B cell (primary cell): ENCODE data around the gene NPAS3. TPM values are rescaled to one million over a fixed set of nuclear protein-coding genes. Genes with fewer than 3 reads are reported as not detected.

Experiments
- ATAC-seq: fragments of 200-7000 bp; cut with Tn5 transposase; one replicate; pipeline ENCODE4 v1.10.0; 2021; ENCODE audit warnings: low read depth, mild to moderate bottlenecking, moderate number of reproducible peaks, moderate library complexity
- CTCF ChIA-PET: fragments of 350-600 bp; sonication (Branson Sonifier 250); formaldehyde crosslinking; loops from one replicate; lab custom pipeline; 2021; ENCODE audit warnings: antibody characterized with exemption, inconsistent platforms; lab: Charles Lee
- POLR2A ChIA-PET: fragments of 350-600 bp; sonication (Branson Sonifier 250); formaldehyde crosslinking; loops from one replicate; lab custom pipeline; 2021; ENCODE audit warnings: antibody characterized with exemption; lab: Charles Lee
- DNase-seq: peaks from one replicate; pipeline ENCODE4 v3.0.0; 2013
- H2AFZ ChIP-seq: 2 replicates; pipeline ENCODE4 v1.6.1; 2012; ENCODE audit warnings: mild to moderate bottlenecking, low read depth, low read length; ENCODE audit not compliant: insufficient read depth, poor library complexity, severe bottlenecking
- H3K27ac ChIP-seq, 2 donors: 1 replicate in 1 of 2; 2 replicates in 1 of 2; pipeline ENCODE4 v1.5.1; 2012 to 2013; ENCODE audit warnings: low read length in 2 of 2, mild to moderate bottlenecking in 2 of 2, moderate library complexity in 1 of 2
- H3K27me3 ChIP-seq, 4 experiments: fragments of 200-600 bp in 1 of 4; sonication (generic) in 1 of 4; replicated peaks in 1 of 4; 1 replicate in 2 of 4; 2 replicates in 2 of 4; pipeline versions ENCODE4 v1.6.1 to v1.7.0; 2013 to 2016; ENCODE audit warnings: low read length in 3 of 4, mild to moderate bottlenecking in 2 of 4, mixed read lengths in 1 of 4, moderate library complexity in 1 of 4; ENCODE audit not compliant: insufficient read depth in 4 of 4, control insufficient read depth in 3 of 4; ENCODE audit errors: control extremely low read depth in 1 of 4
- H3K36me3 ChIP-seq, 2 experiments: replicated peaks in 1 of 2; 1 replicate in 1 of 2; 2 replicates in 1 of 2; pipeline versions ENCODE4 v1.6.1 to v1.7.1; 2013; ENCODE audit warnings: low read length in 1 of 2; ENCODE audit not compliant: insufficient read depth in 2 of 2, control insufficient read depth in 1 of 2; ENCODE audit errors: control extremely low read depth in 1 of 2, extremely low read depth in 1 of 2
- H3K4me1 ChIP-seq, 2 donors: fragments of 200-600 bp in 1 of 2; sonication (generic) in 1 of 2; 1 replicate in 1 of 2; 2 replicates in 1 of 2; pipeline versions ENCODE4 v1.5.1 to v1.6.1; 2013 to 2017; ENCODE audit warnings: low read length in 2 of 2; ENCODE audit not compliant: control insufficient read depth in 2 of 2, insufficient read depth in 2 of 2
- H3K4me2 ChIP-seq: replicated peaks from 2 replicates; pipeline ENCODE3; 2012; ENCODE audit warnings: mild to moderate bottlenecking, low read depth, low read length; ENCODE audit not compliant: poor library complexity, severe bottlenecking
- H3K4me3 ChIP-seq, 5 experiments: fragments of 200-600 bp in 1 of 5; sonication (generic) in 1 of 5; 1 replicate in 3 of 5; 2 replicates in 2 of 5; pipeline versions ENCODE4 v1.5.1 to v1.7.0; 2011 to 2016; ENCODE audit warnings: low read length in 4 of 5, mild to moderate bottlenecking in 4 of 5, low read depth in 2 of 5, control low read depth in 1 of 5, moderate library complexity in 1 of 5; ENCODE audit not compliant: insufficient read depth in 1 of 5; ENCODE audit errors: control extremely low read depth in 1 of 5, extremely low read depth in 1 of 5
- H3K79me2 ChIP-seq: fragments of 200-600 bp; sonication (generic); one replicate; pipeline ENCODE4 v1.6.0; 2016; ENCODE audit warnings: low read length; ENCODE audit not compliant: control insufficient read depth, insufficient read depth
- H3K9ac ChIP-seq: fragments of 200-600 bp; sonication (generic); 2 replicates; pipeline ENCODE4 v1.6.1; 2017; ENCODE audit warnings: mild to moderate bottlenecking, low read length, moderate library complexity
- H3K9me3 ChIP-seq, 3 donors: one replicate each; pipeline versions ENCODE4 v1.6.1 to v1.7.1; 2013; ENCODE audit warnings: low read length in 2 of 3; ENCODE audit not compliant: control insufficient read depth in 2 of 3, insufficient read depth in 1 of 3; ENCODE audit errors: control extremely low read depth in 1 of 3
- H4K20me1 ChIP-seq: 2 replicates; pipeline ENCODE4 v1.6.0; 2012; ENCODE audit warnings: mild to moderate bottlenecking, low read length; ENCODE audit not compliant: insufficient read depth, control insufficient read depth, poor library complexity, severe bottlenecking
- H3K27ac Mint-ChIP-seq: one replicate; pipeline ENCODE4 v1.8.0; 2021; ENCODE audit warnings: mixed read lengths
- H3K27me3 Mint-ChIP-seq: one replicate; pipeline ENCODE4 v1.8.0; 2021; ENCODE audit warnings: mixed read lengths
- H3K4me1 Mint-ChIP-seq: one replicate; pipeline ENCODE4 v1.8.0; 2021; ENCODE audit warnings: mixed read lengths
- H3K4me3 Mint-ChIP-seq: one replicate; pipeline ENCODE4 v1.8.0; 2021; ENCODE audit warnings: mixed read lengths
- H3K9me3 Mint-ChIP-seq: one replicate; pipeline ENCODE4 v1.8.0; 2022; ENCODE audit warnings: mixed read lengths; ENCODE audit not compliant: insufficient read depth
- CTCF ChIP-seq: fragments of 200-600 bp; IDR thresholded peaks from one replicate; pipeline ENCODE4 v1.8.0; 2022; ENCODE audit warnings: antibody characterized with exemption, mild to moderate bottlenecking
- EZH2 ChIP-seq: IDR thresholded peaks from 2 replicates; pipeline ENCODE4 v1.6.1; 2012; ENCODE audit warnings: borderline replicate concordance, low read depth, mild to moderate bottlenecking, moderate library complexity, low read length; ENCODE audit not compliant: insufficient read depth, poor library complexity, severe bottlenecking
- WGBS: methylation state at CpG from one replicate; pipeline ENCODE4 v1.1.5; 2013; ENCODE audit warnings: missing lambda C conversion rate; ENCODE audit not compliant: insufficient coverage; 5-methylcytosine and 5-hydroxymethylcytosine counted together
- intact Hi-C: fragments of 100-400 bp; cut with micrococcal nuclease; formaldehyde crosslinking; loops from one replicate; pipeline ENCODE4 v1.10.0; 2022
- polyA plus RNA-seq: library from polyadenylated mRNA; depleted of rRNA; stranded (reverse); fragments of >200 nt; gene quantifications from 2 replicates; pipeline ENCODE4 v1.2.3, GENCODE V29; 2012
- total RNA-seq, 2 donors: library from RNA; stranded (reverse); fragments of 120-200 nt in 1 of 2; gene quantifications; 1 replicate in 1 of 2; 2 replicates in 1 of 2; pipeline versions ENCODE4 v1.2.3 to v1.2.4, GENCODE V29; 2013 to 2022

The NPAS3 gene
- total and polyA plus RNA-seq, 2 donors (not counting 1 experiment from before 2014, with no cell fraction given), result not detected

GRCh38 chr14:33567731-33568130 is 629.1 kb downstream of the NPAS3 start:
- ATAC-seq, result no peak
- Histone ChIP-seq H3K36me3 (no peaks in the 10 kb centered on the region), H3K9me3 (peaks cover 0 to 2% (median 0%) of the 10 kb centered on the region in 3 donors), H3K4me2 (no peak overlapping the region), H3K4me1 (no peaks in the 10 kb centered on the region), H2AFZ (no peak overlapping the region), H3K27me3 (no peaks in the 10 kb centered on the region), H4K20me1 (no peaks in the 10 kb centered on the region), H3K27ac (no peak overlapping the region), H3K4me3 (no peak overlapping the region), H3K9ac (no peak overlapping the region), H3K79me2 (no peaks in the 10 kb centered on the region)
- DNase-seq, result no peak
- Mint-ChIP-seq H3K27me3 (no peaks in the 10 kb centered on the region), H3K9me3 (no peaks in the 10 kb centered on the region), H3K27ac (no peak overlapping the region), H3K4me1 (no peaks in the 10 kb centered on the region), H3K4me3 (no peak overlapping the region)
- CTCF ChIA-PET, result no interaction called here
- no CpG with 5 or more reads among the region's 4 CpGs for WGBS
- intact Hi-C loops, result no loop called here
- POLR2A ChIA-PET, result no interaction called here
- TF ChIP-seq EZH2, result no peak

DNA sequence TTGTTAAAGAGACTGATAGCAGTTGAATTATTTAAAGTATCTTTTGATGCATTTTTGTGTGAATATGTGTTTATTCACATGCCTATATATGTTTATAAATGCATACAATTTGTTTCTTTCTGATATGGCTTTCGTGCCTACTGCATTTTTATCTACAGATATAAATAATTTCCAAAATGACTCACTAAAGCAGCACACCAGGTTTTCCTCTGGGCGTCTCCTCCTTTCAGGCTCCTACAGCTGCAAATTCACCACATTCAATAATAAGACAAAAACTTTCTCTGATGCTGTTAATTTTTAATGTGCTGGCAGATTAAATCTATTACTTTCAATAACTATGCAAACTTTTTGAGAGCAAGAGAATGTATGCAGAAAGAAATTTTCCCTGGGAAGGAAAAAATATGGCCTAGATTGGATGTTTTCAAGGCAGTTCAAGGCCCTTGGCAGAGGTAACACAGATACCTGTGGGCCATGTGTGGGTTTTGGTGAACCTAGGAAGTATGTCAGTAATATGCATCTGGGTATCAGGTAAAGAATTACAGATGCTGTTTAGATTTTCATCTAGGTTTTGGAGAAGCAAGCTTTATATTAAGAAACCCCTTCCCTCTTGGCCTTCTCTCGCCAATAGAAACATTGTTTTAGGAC is 630.4 kb downstream of the NPAS3 start:
- H3K9ac ChIP-seq, result no peak overlapping the region
- H4K20me1 ChIP-seq, result no peaks in the 10 kb centered on the region
- no peaks in the 10 kb centered on the region for H3K79me2 ChIP-seq
- ChIA-PET CTCF (no interaction called here), POLR2A (no interaction called here)
- H2AFZ ChIP-seq, result no peak overlapping the region
- no peak overlapping the region for H3K4me3 ChIP-seq
- no peak for DNase-seq
- WGBS, result no CpG with 5 or more reads among the region's 3 CpGs
- no peak overlapping the region for H3K27ac Mint-ChIP-seq
- no peaks in the 10 kb centered on the region for H3K36me3 ChIP-seq
- H3K4me1 Mint-ChIP-seq, result no peaks in the 10 kb centered on the region
- no peaks in the 10 kb centered on the region for H3K27me3 Mint-ChIP-seq
- no peaks in the 10 kb centered on the region for H3K9me3 Mint-ChIP-seq
- H3K4me3 Mint-ChIP-seq, result no peak overlapping the region
- H3K4me2 ChIP-seq, result no peak overlapping the region
- no peaks in the 10 kb centered on the region for H3K4me1 ChIP-seq
- TF ChIP-seq EZH2, result no peak
- TF ChIP-seq CTCF, result no peak
- no peak for ATAC-seq
- H3K27me3 ChIP-seq, result no peaks in the 10 kb centered on the region
- intact Hi-C loops, result no loop called here
- H3K27ac ChIP-seq, result no peak overlapping the region
- peaks cover 0 to 2% (median 0%) of the 10 kb centered on the region in 3 donors for H3K9me3 ChIP-seq
